GM18505 (cell line): ENCODE results near the gene KDM3B.

ENCODE experiments used
- ATAC-seq: cut with Tn5 transposase; IDR thresholded peaks from one replicate; pipeline ENCODE4 v1.9.1; 2021; ENCODE audit not compliant: unreplicated experiment
- POLR2A ChIP-seq: IDR thresholded peaks from 4 replicates; pipeline ENCODE4 v1.6.1; 2011; ENCODE audit warnings: borderline replicate concordance; ENCODE audit not compliant: insufficient read depth, insufficient read length; ENCODE audit errors: extremely low read depth

Gene KDM3B

DNA sequence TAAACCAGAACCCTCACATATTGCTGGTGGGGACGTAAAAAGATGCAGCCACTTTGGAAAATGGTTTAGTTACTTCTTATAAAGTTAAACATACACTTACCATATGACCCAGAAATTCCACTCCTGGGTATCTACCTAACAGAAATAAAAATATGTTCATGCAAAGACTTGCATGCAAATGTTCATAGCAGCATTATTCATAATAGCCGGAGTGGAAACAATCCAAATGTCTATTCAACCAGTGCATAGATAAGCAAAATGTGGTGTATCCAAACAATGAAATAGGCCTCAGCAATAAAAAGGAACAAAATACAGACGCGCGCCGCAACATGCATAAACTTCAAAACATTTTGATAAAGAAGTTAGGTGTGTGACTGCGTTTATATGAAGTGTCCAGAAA is 124.4 kb downstream of the KDM3B start:
- TF ChIP-seq POLR2A = no peak
- ATAC-seq = no peak

DNA sequence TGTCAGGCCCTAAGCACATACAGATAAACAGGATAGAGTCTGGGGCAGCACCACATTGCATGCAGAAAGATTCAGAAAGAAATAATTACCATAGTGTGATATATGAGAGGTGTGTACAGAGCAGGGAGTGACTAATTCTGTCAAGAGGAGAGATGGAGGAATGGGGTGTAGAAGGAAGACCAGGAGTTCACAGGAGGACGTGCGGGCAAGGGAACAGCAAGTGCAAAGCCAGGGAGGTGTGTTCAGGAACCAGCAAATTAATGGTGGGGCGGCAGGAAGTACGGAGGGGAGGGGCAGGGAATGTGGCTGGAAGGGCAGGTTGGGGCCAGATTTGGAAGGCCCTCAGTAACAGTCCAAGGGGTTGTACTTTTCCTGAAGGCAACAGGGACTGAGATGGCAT is 130.2 kb downstream of the KDM3B start:
- ATAC-seq = no peak
- no peak for TF ChIP-seq POLR2A
